Upper lobe of left lung (tissue), 6 donors: Measurements from ENCODE around the gene CERKL. TPM values are rescaled to one million over a fixed set of nuclear protein-coding genes. Genes with fewer than 3 reads are reported as not detected.

Source experiments
- ATAC-seq, 2 donors: fragments of 200-7000 bp; cut with Tn5 transposase; one replicate each; pipeline ENCODE4 v1.9.1; 2022; ENCODE audit warnings: mild to moderate bottlenecking in 2 of 2, moderate library complexity in 2 of 2; ENCODE audit not compliant: low FRiP score in 2 of 2
- DNase-seq, 2 donors: peaks; one replicate each; pipeline ENCODE4 v3.0.0-alpha.2; 2019 to 2020
- H3K27ac ChIP-seq, 4 donors: fragments of 200-600 bp; sonication (generic); one replicate each; pipeline ENCODE4 v1.5.1; 2016 to 2019
- H3K27me3 ChIP-seq, 4 donors: fragments of 200-600 bp; sonication (generic); one replicate each; pipeline ENCODE4 v1.5.1; 2017 to 2019
- H3K36me3 ChIP-seq, 4 donors: fragments of 200-600 bp; sonication (generic); one replicate each; pipeline ENCODE4 v1.5.1; 2016 to 2019
- H3K4me1 ChIP-seq, 4 donors: fragments of 200-600 bp; sonication (generic); one replicate each; pipeline ENCODE4 v1.5.1; 2018 to 2019
- H3K4me3 ChIP-seq, 4 donors: fragments of 200-600 bp; sonication (generic); one replicate each; pipeline ENCODE4 v1.5.1; 2017 to 2019; ENCODE audit warnings: mild to moderate bottlenecking in 2 of 4, moderate library complexity in 1 of 4
- H3K9me3 ChIP-seq, 4 donors: fragments of 200-600 bp; sonication (generic); one replicate each; pipeline ENCODE4 v1.5.1; 2018 to 2019
- EP300 ChIP-seq, 4 donors: sonication (generic); formaldehyde crosslinking; IDR thresholded peaks; one replicate each; pipeline ENCODE4 v1.5.1; 2017; ENCODE audit warnings: antibody characterized with exemption in 4 of 4, control low read depth in 2 of 4
- POLR2A ChIP-seq, 4 donors: fragments of 450-650 bp; IDR thresholded peaks; one replicate each; pipeline ENCODE4 v1.5.1; 2016 to 2017; ENCODE audit warnings: antibody characterized with exemption in 4 of 4, mild to moderate bottlenecking in 2 of 4
- POLR2AphosphoS5 ChIP-seq, 2 donors: sonication (generic); formaldehyde crosslinking; IDR thresholded peaks; one replicate each; pipeline ENCODE4 v1.5.1; 2017; ENCODE audit warnings: antibody characterized with exemption in 2 of 2
- WGBS, 2 donors: methylation state at CpG; one replicate each; pipeline ENCODE4 v1.1.5; 2017 to 2018; 5-methylcytosine and 5-hydroxymethylcytosine counted together
- total RNA-seq, 6 donors: library from RNA; depleted of rRNA in 4 of 6; stranded (reverse); fragments of >200 nt in 4 of 6; gene quantifications; one replicate each; pipeline versions ENCODE4 v1.1.0 to v1.2.1, GENCODE V29; 2016 to 2021
- TF ChIP-seq, protein P1 (sequence below), 6 experiments: fragments of 450-650 bp in 4 of 6; fragments of 200-600 bp in 2 of 6; sonication (generic) in 2 of 6; IDR thresholded peaks; one replicate each; pipeline ENCODE4 v1.5.1; 2016 to 2019; ENCODE audit warnings: antibody characterized with exemption in 6 of 6
- donor health status: DM: no; HTN: no; CAD: no; lungs with moderate emphysema.
- donor health status: DM: no; HTN: yes; CAD: no; lungs with severe emphysema.

The CERKL gene
- total RNA-seq, 6 donors from 2014 or later = 0.37 to 23.1 (median 1.7) TPM; not detected in 1

DNA sequence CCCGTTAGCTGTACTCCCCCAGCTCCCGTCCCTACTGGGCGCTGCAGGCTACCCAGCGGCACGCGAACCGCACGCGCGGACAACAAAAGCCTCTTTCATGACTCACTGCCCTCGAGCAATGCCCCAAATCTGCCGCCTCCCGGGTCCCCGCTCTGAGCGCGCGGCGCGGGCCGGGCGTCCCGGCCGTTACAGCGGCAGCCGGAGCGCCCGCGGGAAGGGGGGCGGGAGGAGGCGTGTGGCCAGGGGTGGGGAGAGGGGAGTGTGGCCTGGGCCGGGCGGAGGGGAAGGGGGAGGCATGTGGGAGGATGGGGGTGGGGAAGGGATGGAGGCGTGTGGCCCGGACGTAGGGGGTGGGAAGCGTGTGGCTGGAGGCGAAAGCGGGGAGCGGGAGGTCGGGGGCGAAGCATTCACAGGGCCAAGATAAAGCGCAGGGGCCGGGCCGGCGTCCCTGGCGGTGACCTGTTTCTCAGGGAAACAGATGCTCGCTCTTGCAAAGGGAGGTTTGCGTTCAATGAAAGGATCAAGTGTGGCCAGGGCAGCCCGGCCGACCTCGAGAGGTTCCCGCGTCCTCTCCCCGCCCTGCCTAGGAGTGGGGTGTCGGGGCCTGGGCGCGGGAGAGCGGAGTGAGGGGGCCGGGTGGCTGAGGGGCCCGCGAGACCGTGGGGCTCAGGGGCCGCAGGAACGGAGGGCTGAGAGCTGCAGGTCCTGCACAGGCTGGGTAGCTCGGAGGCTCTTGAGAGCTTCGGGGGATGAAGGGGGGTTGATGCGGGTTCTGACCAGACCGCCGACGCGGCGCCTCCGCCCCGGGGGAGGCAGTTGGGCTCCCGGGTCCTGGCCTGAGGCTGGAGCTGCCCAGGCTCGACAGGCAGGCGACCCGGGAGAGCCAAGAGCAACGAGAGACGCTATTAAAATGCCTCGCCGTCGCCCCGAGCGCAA lies 26.9 kb upstream of the CERKL start:
- TF ChIP-seq POLR2A (IDR thresholded peaks at IDR 0.05) (no peak), EP300 (IDR thresholded peaks at IDR 0.05) (no peak), POLR2AphosphoS5 (IDR thresholded peaks at IDR 0.05) (no peak)
- TF ChIP-seq, protein P1, sequence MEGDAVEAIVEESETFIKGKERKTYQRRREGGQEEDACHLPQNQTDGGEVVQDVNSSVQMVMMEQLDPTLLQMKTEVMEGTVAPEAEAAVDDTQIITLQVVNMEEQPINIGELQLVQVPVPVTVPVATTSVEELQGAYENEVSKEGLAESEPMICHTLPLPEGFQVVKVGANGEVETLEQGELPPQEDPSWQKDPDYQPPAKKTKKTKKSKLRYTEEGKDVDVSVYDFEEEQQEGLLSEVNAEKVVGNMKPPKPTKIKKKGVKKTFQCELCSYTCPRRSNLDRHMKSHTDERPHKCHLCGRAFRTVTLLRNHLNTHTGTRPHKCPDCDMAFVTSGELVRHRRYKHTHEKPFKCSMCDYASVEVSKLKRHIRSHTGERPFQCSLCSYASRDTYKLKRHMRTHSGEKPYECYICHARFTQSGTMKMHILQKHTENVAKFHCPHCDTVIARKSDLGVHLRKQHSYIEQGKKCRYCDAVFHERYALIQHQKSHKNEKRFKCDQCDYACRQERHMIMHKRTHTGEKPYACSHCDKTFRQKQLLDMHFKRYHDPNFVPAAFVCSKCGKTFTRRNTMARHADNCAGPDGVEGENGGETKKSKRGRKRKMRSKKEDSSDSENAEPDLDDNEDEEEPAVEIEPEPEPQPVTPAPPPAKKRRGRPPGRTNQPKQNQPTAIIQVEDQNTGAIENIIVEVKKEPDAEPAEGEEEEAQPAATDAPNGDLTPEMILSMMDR (IDR thresholded peaks at IDR 0.05) = no peak

DNA sequence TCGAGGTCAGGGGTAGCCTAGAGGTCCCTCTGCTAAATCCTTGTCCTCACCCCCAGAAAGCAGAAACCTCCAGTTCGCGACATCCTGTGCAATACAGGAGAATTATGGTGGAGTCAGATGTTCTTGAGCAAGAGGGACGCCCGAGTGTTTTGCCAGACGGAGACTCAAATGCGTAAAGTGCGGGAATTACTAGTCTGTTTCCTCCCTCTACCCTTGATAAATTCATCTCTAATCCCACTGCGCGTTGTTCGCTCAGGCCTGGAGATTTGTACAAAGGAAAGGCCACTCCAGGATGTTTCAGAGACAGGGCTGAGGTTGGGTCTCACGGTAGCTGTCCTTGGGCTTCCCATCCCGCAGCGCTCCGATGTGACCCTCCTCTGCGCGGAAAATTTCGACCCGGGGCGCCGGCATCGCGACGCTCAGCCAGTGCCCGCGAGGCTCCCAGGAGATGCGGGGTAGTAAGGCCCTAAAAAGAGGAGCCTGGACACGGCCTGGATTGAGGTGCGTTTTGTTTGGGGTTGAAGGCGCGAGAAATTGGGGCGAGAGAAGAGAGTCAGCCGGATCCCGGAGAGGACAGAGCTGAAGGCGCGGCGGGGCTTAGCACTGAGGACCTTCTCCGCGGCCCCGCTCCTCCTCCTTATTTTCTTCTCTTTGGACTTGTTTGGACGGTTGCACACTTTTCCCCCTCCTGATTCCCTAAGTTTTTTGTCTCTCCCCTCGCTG lies 26.1 kb upstream of the CERKL start:
- 5 to 10% methylated on average over 28 to 42 of the region's 42 CpGs for WGBS, 2 donors
- no peak for ATAC-seq
- Histone ChIP-seq H3K4me1 (peaks cover 14 to 43% (median 24%) of the 10 kb centered on the region in 4 donors), H3K27ac (no peak overlapping the region), H3K4me3 (peak overlapping the region in 1 of 4 donors; percentile 2), H3K36me3 (no peaks in the 10 kb centered on the region), H3K27me3 (peaks cover 0 to 76% (median 42%) of the 10 kb centered on the region in 4 donors), H3K9me3 (no peaks in the 10 kb centered on the region)
- no peak for DNase-seq
- TF ChIP-seq POLR2AphosphoS5 (IDR thresholded peaks at IDR 0.05) (no peak), POLR2A (IDR thresholded peaks at IDR 0.05) (no peak), EP300 (IDR thresholded peaks at IDR 0.05) (no peak)
- TF ChIP-seq, protein P1 (IDR thresholded peaks at IDR 0.05) = no peak

More for the DNA sequence above, 26.9 kb upstream of the CERKL start:
- Histone ChIP-seq H3K4me3 (peak overlapping the region in 2 of 4 donors; percentile 2 to 3), H3K9me3 (no peaks in the 10 kb centered on the region), H3K4me1 (peaks cover 14 to 43% (median 24%) of the 10 kb centered on the region in 4 donors), H3K27ac (no peak overlapping the region), H3K36me3 (no peaks in the 10 kb centered on the region), H3K27me3 (peaks cover 0 to 68% (median 38%) of the 10 kb centered on the region in 4 donors)
- WGBS, 2 donors = 0 to 3% methylated on average over 23 to 66 of the region's 85 CpGs
- ATAC-seq (no peak), DNase-seq (peak in 1 of 2 donors; percentile 74)

DNA sequence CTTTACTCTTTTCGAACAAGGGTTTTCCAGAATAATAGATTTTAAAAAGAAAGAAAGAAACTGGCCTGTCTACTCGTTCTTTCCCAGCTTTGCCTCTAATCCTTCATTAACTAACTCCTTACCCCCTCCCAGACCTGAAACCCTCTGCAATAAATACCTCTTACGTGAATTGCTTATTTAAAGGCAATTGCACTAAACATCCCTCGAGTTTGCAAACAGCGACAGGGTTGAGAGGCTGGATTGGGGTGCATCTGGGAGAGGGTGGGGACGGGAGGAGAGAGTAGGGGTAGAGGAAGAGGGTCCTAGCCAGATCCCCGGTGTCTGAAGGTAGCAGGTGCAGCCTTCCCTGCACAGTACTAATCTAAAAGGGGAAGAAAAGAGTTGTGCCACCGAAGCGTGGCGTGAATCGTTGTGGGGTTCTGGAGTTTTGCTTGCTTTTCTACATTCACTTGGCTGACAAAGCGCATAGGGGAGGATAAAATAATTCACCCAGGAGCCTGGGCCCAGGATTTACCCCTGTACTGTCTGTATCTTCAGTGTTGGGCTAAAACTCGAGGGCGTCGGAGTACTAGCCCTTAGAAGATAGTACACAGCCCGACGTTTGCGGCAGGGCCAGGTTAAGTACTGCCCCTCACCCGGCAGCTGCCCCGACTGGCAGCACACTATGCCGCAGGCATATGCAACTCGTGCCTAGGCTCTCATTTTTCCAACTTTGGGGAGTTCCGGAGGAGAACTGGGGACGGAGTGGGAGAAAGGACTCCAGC lies 25.3 kb upstream of the CERKL start:
- 8 to 11% methylated on average over 24 of the region's 24 CpGs for WGBS, 2 donors
- peaks cover 14 to 47% (median 24%) of the 10 kb centered on the region in 4 donors for H3K4me1 ChIP-seq
- ATAC-seq (no peak), DNase-seq (no peak)
- H3K36me3 ChIP-seq = no peaks in the 10 kb centered on the region
- no peaks in the 10 kb centered on the region for H3K9me3 ChIP-seq
- TF ChIP-seq, protein P1 (IDR thresholded peaks at IDR 0.05) = no peak
- TF ChIP-seq EP300 (IDR thresholded peaks at IDR 0.05) = no peak
- no peak for TF ChIP-seq POLR2A (IDR thresholded peaks at IDR 0.05)
- no peak for TF ChIP-seq POLR2AphosphoS5 (IDR thresholded peaks at IDR 0.05)
- H3K27me3 ChIP-seq = peaks cover 0 to 81% (median 44%) of the 10 kb centered on the region in 4 donors
- H3K27ac ChIP-seq = no peak overlapping the region
- no peak overlapping the region for H3K4me3 ChIP-seq

DNA sequence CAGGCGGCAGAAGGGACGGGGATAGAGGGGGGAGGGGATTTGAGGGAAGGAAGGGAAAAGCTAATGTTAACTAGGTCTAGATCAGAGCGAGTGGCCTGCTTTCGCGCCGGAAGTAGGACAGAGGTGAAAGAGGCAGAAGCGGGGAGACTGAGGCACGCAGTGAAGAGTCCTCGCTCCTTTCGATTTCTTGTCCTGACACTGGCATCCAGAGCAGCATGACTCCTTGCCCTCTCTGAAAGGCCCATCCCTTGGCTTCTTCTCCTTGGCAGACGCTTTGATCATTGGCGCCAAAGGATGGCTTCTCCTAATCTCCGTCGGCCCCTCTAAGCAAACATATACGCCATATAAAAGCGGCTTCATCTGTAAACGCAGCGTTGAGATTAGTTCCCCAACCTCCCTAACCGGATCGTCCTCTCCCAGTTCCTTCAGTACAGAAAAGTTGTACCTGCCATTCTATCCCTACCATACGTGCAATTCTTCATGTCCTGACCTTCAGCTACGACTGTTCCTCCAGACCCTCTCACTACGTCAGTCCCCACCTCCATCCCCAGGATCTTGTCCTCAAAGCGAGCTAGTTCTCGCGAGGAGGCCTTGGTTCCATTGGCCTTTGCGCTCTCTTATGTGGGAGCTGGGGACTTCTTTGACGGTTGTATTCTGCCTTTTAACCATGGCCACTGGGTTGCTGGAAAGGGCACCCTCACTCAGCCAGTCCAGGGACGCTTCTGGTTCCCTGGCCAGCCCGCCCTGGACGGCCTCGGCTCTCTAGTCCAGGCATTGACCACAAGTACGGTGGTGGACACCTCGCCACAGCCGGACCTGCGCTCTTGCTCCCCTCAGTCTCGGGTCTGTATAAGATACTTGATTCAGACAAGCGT lies 24.3 kb upstream of the CERKL start:
- Histone ChIP-seq H3K9me3 (no peaks in the 10 kb centered on the region), H3K36me3 (no peaks in the 10 kb centered on the region), H3K4me1 (peaks cover 14 to 47% (median 24%) of the 10 kb centered on the region in 4 donors), H3K27me3 (peaks cover 0 to 78% (median 44%) of the 10 kb centered on the region in 4 donors), H3K27ac (no peak overlapping the region), H3K4me3 (peak overlapping the region in 1 of 4 donors; percentile 21)
- DNase-seq = peak in 1 of 2 donors; percentile 48
- 4 to 5% methylated on average over 28 to 38 of the region's 38 CpGs for WGBS, 2 donors
- ATAC-seq = no peak
- TF ChIP-seq POLR2A (IDR thresholded peaks at IDR 0.05) (no peak), POLR2AphosphoS5 (IDR thresholded peaks at IDR 0.05) (no peak), EP300 (IDR thresholded peaks at IDR 0.05) (no peak)
- TF ChIP-seq, protein P1 (IDR thresholded peaks at IDR 0.05) = no peak
